ENCODE measurements around the gene SGMS1.
A peak's percentile ranks its signal among the peaks of the same experiment; 100 is the strongest.

SGMS1 gene

GRCh38 chr10:50631052-50631451 lies 7.3 kb upstream of the SGMS1 start:
- DNase-seq (ENCODE audit: low read depth in 2 of 2), result no peak
- TF ChIP-seq, protein P1, sequence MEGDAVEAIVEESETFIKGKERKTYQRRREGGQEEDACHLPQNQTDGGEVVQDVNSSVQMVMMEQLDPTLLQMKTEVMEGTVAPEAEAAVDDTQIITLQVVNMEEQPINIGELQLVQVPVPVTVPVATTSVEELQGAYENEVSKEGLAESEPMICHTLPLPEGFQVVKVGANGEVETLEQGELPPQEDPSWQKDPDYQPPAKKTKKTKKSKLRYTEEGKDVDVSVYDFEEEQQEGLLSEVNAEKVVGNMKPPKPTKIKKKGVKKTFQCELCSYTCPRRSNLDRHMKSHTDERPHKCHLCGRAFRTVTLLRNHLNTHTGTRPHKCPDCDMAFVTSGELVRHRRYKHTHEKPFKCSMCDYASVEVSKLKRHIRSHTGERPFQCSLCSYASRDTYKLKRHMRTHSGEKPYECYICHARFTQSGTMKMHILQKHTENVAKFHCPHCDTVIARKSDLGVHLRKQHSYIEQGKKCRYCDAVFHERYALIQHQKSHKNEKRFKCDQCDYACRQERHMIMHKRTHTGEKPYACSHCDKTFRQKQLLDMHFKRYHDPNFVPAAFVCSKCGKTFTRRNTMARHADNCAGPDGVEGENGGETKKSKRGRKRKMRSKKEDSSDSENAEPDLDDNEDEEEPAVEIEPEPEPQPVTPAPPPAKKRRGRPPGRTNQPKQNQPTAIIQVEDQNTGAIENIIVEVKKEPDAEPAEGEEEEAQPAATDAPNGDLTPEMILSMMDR (IDR thresholded peaks at IDR 0.05; ENCODE audit: low read depth, low read length), result no peak
- no peak overlapping the region for H3K4me3 ChIP-seq (replicated peaks in 1 of 2; ENCODE audit: low read depth in 2 of 2, low read length in 2 of 2)

DNA sequence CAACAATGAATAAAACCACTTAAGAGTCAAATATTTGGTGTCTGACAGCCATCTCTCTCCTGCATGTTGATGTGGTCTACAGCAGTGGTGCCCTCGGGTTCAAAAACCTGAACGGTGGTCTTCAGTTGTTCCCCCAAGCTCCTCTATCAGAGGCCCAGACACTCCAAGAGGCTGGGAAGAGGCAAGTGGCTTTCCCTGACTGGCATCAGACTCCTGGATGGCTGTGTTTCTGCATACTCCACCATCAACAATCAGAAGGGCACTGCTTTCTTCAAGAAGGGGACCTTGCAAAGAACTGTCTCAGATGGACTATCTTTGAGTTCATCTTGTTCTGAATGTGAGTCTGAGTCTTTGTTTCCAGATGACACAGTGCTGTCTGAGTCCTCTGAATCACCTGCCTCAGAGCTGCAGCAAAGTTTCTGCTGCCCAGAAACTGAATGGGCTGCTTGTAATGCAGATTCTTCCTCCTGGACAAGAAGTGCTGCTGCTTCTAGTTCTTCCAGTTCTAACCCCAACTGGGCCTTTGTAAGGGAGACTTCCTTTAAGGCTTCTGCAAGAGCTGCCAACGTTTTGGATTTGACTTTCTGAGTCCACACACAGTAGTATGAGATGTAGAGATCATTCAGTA lies 5.9 kb upstream of the SGMS1 start:
- DNase-seq (ENCODE audit: low read depth in 2 of 2), result peak in 1 of 2 donors; percentile 24
- TF ChIP-seq, protein P1 (IDR thresholded peaks at IDR 0.05; ENCODE audit: low read depth, low read length), result no peak
- H3K4me3 ChIP-seq (replicated peaks in 1 of 2; ENCODE audit: low read depth in 2 of 2, low read length in 2 of 2), result no peak overlapping the region

GRCh38 chr10:50627896-50628295 lies 4.1 kb upstream of the SGMS1 start:
- TF ChIP-seq, protein P1 (IDR thresholded peaks at IDR 0.05; ENCODE audit: low read depth, low read length), result no peak
- DNase-seq (ENCODE audit: low read depth in 2 of 2), result no peak
- H3K4me3 ChIP-seq (replicated peaks in 1 of 2; ENCODE audit: low read depth in 2 of 2, low read length in 2 of 2), result no peak overlapping the region

GRCh38 chr10:50627443-50627842 lies 3.7 kb upstream of the SGMS1 start:
- no peak overlapping the region for H3K4me3 ChIP-seq (replicated peaks in 1 of 2; ENCODE audit: low read depth in 2 of 2, low read length in 2 of 2)
- TF ChIP-seq, protein P1 (IDR thresholded peaks at IDR 0.05; ENCODE audit: low read depth, low read length), result no peak
- no peak for DNase-seq (ENCODE audit: low read depth in 2 of 2)

GRCh38 chr10:50625649-50626132 lies 1.9 kb upstream of the SGMS1 start:
- TF ChIP-seq, protein P1 (IDR thresholded peaks at IDR 0.05; ENCODE audit: low read depth, low read length), result no peak
- H3K4me3 ChIP-seq (replicated peaks in 1 of 2; ENCODE audit: low read depth in 2 of 2, low read length in 2 of 2), result peak overlapping the region; percentile 91
- peak in 1 of 2 donors; percentile 41 for DNase-seq (ENCODE audit: low read depth in 2 of 2)

DNA sequence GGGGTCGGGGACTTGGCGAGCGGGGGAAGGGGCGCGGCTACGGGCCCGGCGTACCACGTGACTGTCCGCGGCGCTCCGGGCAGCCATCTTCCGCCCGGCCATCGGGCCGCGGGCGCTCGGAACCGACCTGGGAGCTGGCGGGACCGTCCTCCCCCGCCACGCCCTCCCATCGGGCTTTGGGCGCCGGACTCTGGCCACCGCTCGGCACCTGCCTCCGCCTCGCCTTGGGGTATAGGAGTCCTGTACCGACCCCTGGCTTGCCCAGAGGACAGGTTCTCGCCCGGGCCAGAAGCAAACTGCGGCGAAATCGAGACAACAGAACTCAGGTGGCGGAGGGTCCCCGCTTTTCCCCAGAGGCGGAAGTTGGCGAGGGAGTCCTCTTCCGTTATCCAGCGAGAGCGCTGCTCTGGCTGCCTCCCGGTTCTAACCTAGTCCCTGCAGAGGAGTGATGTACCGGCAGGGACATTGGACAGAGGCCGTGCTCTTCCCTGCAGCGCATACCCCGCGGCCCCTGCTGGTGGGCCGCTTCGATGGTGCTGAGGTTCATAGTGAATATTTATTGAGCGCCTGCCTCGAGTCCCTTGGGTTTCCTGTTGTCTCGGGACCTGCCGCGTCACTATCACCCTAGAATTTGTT lies 1.2 kb upstream of the SGMS1 start:
- DNase-seq (ENCODE audit: low read depth in 2 of 2), result peak; percentile 68 to 71
- TF ChIP-seq, protein P1 (IDR thresholded peaks at IDR 0.05; ENCODE audit: low read depth, low read length), result peak; percentile 79
- peak overlapping the region; percentile 91 for H3K4me3 ChIP-seq (replicated peaks in 1 of 2; ENCODE audit: low read depth in 2 of 2, low read length in 2 of 2)
